Measurements from ENCODE around the gene MYO3B. TPM values are rescaled to one million over a fixed set of nuclear protein-coding genes. Genes with fewer than 3 reads are reported as not detected.
"Not testable (repeated sequence)": the region's sequence is repeated elsewhere in the genome, so short reads cannot be mapped to it uniquely, and the experiment has no call there.

The MYO3B gene
- total RNA-seq, 3 donors from 2014 or later (not counting 1 experiment from before 2014, with no cell fraction given): 0.68 to 0.88 (median 0.75) TPM

GRCh38 chr2:170601489-170601888, 423.5 kb downstream of the MYO3B start:
- H3K36me3 ChIP-seq (ENCODE audit: control insufficient read depth, insufficient read depth, low read length): no peaks in the 10 kb centered on the region
- WGBS (ENCODE audit: insufficient coverage): 84% methylated on average over 2 of the region's 2 CpGs

DNA sequence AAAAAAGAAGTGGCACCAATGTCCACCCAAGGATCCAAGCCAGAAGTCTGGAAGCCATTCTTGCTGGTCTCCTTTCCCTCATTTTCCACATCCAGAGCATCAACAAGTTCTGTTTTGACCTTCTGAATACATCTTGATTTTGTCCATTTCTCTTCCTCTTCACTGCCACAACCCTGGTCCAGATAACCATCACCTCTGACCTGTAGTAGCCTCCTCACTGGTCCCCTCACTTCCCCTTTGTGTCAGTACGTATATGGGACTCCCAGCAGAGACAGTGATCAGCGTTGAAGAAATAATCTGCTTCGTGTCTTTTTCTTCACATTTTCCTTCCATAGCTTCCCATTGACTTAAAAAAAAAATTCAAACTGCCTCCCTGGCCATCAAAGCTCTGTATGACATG, 427.9 kb downstream of the MYO3B start:
- ATAC-seq (no peak), DNase-seq (no peak)
- Histone ChIP-seq H3K27me3 (ENCODE audit: control insufficient read depth, insufficient read depth, low read length) (no peaks in the 10 kb centered on the region), H3K9me3 (ENCODE audit: control insufficient read depth, insufficient read depth, low read length) (no peaks in the 10 kb centered on the region), H3K27ac (ENCODE audit: low read length) (no peak overlapping the region), H3K36me3 (ENCODE audit: control insufficient read depth, insufficient read depth, low read length) (no peaks in the 10 kb centered on the region), H3K4me1 (ENCODE audit: control insufficient read depth, insufficient read depth, low read length) (no peaks in the 10 kb centered on the region), H3K4me3 (ENCODE audit: low read length) (no peak overlapping the region)
- intact Hi-C loops (cut with micrococcal nuclease): no loop called here
- TF ChIP-seq, protein P1, sequence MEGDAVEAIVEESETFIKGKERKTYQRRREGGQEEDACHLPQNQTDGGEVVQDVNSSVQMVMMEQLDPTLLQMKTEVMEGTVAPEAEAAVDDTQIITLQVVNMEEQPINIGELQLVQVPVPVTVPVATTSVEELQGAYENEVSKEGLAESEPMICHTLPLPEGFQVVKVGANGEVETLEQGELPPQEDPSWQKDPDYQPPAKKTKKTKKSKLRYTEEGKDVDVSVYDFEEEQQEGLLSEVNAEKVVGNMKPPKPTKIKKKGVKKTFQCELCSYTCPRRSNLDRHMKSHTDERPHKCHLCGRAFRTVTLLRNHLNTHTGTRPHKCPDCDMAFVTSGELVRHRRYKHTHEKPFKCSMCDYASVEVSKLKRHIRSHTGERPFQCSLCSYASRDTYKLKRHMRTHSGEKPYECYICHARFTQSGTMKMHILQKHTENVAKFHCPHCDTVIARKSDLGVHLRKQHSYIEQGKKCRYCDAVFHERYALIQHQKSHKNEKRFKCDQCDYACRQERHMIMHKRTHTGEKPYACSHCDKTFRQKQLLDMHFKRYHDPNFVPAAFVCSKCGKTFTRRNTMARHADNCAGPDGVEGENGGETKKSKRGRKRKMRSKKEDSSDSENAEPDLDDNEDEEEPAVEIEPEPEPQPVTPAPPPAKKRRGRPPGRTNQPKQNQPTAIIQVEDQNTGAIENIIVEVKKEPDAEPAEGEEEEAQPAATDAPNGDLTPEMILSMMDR (IDR thresholded peaks at IDR 0.05): no peak
- H3K9me3 Mint-ChIP-seq: no peaks in the 10 kb centered on the region
- H3K27me3 Mint-ChIP-seq (ENCODE audit: low read depth in 2 of 2): peaks cover 8 to 9% of the 10 kb centered on the region in 2 donors
- WGBS (ENCODE audit: insufficient coverage): 87% methylated on average over 3 of the region's 3 CpGs
- no peaks in the 10 kb centered on the region for H3K36me3 Mint-ChIP-seq
- H3K4me3 Mint-ChIP-seq: no peak overlapping the region
- H3K27ac Mint-ChIP-seq: no peak overlapping the region
- H3K4me1 Mint-ChIP-seq: no peaks in the 10 kb centered on the region

More at GRCh38 chr2:170601489-170601888, 423.5 kb downstream of the MYO3B start:
- no peak overlapping the region for H3K27ac ChIP-seq (ENCODE audit: low read length)
- DNase-seq (no peak), ATAC-seq (no peak)
- intact Hi-C loops (cut with micrococcal nuclease): no loop called here
- Mint-ChIP-seq H3K36me3 (no peaks in the 10 kb centered on the region), H3K27ac (no peak overlapping the region), H3K27me3 (ENCODE audit: low read depth in 2 of 2) (peaks cover 8 to 9% of the 10 kb centered on the region in 2 donors), H3K9me3 (no peaks in the 10 kb centered on the region), H3K4me3 (no peak overlapping the region), H3K4me1 (no peaks in the 10 kb centered on the region)
- H3K4me3 ChIP-seq (ENCODE audit: low read length): no peak overlapping the region
- no peaks in the 10 kb centered on the region for H3K4me1 ChIP-seq (ENCODE audit: control insufficient read depth, insufficient read depth, low read length)
- TF ChIP-seq, protein P1 (IDR thresholded peaks at IDR 0.05): no peak
- no peaks in the 10 kb centered on the region for H3K9me3 ChIP-seq (ENCODE audit: control insufficient read depth, insufficient read depth, low read length)
- H3K27me3 ChIP-seq (ENCODE audit: control insufficient read depth, insufficient read depth, low read length): no peaks in the 10 kb centered on the region

- Mint-ChIP-seq H3K9me3 (no peaks in the 10 kb centered on the region), H3K27me3 (ENCODE audit: low read depth in 2 of 2) (peaks cover 8 to 9% of the 10 kb centered on the region in 2 donors), H3K4me3 (no peak overlapping the region), H3K27ac (no peak overlapping the region), H3K4me1 (no peaks in the 10 kb centered on the region), H3K36me3 (no peaks in the 10 kb centered on the region)
- no peaks in the 10 kb centered on the region for H3K36me3 ChIP-seq (ENCODE audit: control insufficient read depth, insufficient read depth, low read length)
- intact Hi-C loops (cut with micrococcal nuclease): no loop called here
- 47% methylated on average over 3 of the region's 3 CpGs for WGBS (ENCODE audit: insufficient coverage)
- no peak overlapping the region for H3K27ac ChIP-seq (ENCODE audit: low read length)
- no peaks in the 10 kb centered on the region for H3K9me3 ChIP-seq (ENCODE audit: control insufficient read depth, insufficient read depth, low read length)
- no peaks in the 10 kb centered on the region for H3K4me1 ChIP-seq (ENCODE audit: control insufficient read depth, insufficient read depth, low read length)
- DNase-seq: no peak
- no peak overlapping the region for H3K4me3 ChIP-seq (ENCODE audit: low read length)
- ATAC-seq: no peak
- TF ChIP-seq, protein P1 (IDR thresholded peaks at IDR 0.05): no peak
- H3K27me3 ChIP-seq (ENCODE audit: control insufficient read depth, insufficient read depth, low read length): no peaks in the 10 kb centered on the region
These were observed 429.2 kb downstream of the MYO3B start for GRCh38 chr2:170607171-170607570.

- no peaks in the 10 kb centered on the region for H3K36me3 Mint-ChIP-seq
- Histone ChIP-seq H3K4me1 (ENCODE audit: control insufficient read depth, insufficient read depth, low read length) (no peaks in the 10 kb centered on the region), H3K27ac (ENCODE audit: low read length) (no peak overlapping the region), H3K4me3 (ENCODE audit: low read length) (no peak overlapping the region), H3K27me3 (ENCODE audit: control insufficient read depth, insufficient read depth, low read length) (no peaks in the 10 kb centered on the region), H3K36me3 (ENCODE audit: control insufficient read depth, insufficient read depth, low read length) (no peaks in the 10 kb centered on the region), H3K9me3 (ENCODE audit: control insufficient read depth, insufficient read depth, low read length) (no peaks in the 10 kb centered on the region)
- H3K27ac Mint-ChIP-seq: no peak overlapping the region
- intact Hi-C loops (cut with micrococcal nuclease): no loop called here
- no peaks in the 10 kb centered on the region for H3K9me3 Mint-ChIP-seq
- DNase-seq (no peak), ATAC-seq (no peak)
- TF ChIP-seq, protein P1 (IDR thresholded peaks at IDR 0.05): no peak
- H3K4me3 Mint-ChIP-seq: no peak overlapping the region
- H3K27me3 Mint-ChIP-seq (ENCODE audit: low read depth in 2 of 2): peaks cover 5 to 8% of the 10 kb centered on the region in 2 donors
- WGBS (ENCODE audit: insufficient coverage): 100% methylated on average over 1 of the region's 2 CpGs
- no peaks in the 10 kb centered on the region for H3K4me1 Mint-ChIP-seq
These were observed 432.7 kb downstream of the MYO3B start for GRCh38 chr2:170610615-170611014.

- H3K27me3 Mint-ChIP-seq (ENCODE audit: low read depth in 2 of 2); H3K27ac Mint-ChIP-seq; H3K27ac ChIP-seq (ENCODE audit: low read length); DNase-seq; H3K4me1 ChIP-seq (ENCODE audit: control insufficient read depth, insufficient read depth, low read length); H3K9me3 Mint-ChIP-seq; ATAC-seq; H3K4me3 Mint-ChIP-seq; H3K27me3 ChIP-seq (ENCODE audit: control insufficient read depth, insufficient read depth, low read length); H3K36me3 ChIP-seq (ENCODE audit: control insufficient read depth, insufficient read depth, low read length); H3K36me3 Mint-ChIP-seq; H3K4me1 Mint-ChIP-seq; H3K4me3 ChIP-seq (ENCODE audit: low read length); H3K9me3 ChIP-seq (ENCODE audit: control insufficient read depth, insufficient read depth, low read length); intact Hi-C loops (cut with micrococcal nuclease): not testable (repeated sequence)
- WGBS (ENCODE audit: insufficient coverage): 94% methylated on average over 2 of the region's 7 CpGs
These were observed 441.0 kb downstream of the MYO3B start for GRCh38 chr2:170618948-170619347.
